ENCODE data around the gene ASRGL1.

DNA sequence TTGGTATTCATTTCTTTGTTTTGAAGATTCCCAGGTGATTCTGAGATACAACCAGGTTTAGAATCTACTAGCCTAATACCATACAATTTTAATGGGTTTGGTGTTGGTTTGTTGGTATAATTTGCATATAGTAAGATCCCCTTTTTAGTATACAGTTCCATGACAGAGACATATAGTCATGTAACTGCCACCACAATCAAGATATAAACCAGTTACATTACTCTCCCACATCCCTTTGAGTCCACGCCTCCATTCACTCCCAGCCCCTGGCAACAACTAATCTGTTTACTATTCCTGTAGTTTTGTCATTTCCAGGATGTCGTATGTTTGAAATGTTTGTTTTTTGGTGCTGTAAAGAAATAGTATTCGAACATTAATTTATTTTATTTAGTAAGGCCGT, 4.3 kb downstream of the ASRGL1 start:
- TF ChIP-seq, protein P1, sequence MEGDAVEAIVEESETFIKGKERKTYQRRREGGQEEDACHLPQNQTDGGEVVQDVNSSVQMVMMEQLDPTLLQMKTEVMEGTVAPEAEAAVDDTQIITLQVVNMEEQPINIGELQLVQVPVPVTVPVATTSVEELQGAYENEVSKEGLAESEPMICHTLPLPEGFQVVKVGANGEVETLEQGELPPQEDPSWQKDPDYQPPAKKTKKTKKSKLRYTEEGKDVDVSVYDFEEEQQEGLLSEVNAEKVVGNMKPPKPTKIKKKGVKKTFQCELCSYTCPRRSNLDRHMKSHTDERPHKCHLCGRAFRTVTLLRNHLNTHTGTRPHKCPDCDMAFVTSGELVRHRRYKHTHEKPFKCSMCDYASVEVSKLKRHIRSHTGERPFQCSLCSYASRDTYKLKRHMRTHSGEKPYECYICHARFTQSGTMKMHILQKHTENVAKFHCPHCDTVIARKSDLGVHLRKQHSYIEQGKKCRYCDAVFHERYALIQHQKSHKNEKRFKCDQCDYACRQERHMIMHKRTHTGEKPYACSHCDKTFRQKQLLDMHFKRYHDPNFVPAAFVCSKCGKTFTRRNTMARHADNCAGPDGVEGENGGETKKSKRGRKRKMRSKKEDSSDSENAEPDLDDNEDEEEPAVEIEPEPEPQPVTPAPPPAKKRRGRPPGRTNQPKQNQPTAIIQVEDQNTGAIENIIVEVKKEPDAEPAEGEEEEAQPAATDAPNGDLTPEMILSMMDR (IDR thresholded peaks at IDR 0.05) = no peak
- TF ChIP-seq TCF12 (IDR thresholded peaks at IDR 0.05) = no peak
